Effector CD8-positive, alpha-beta T cell (primary cell): ENCODE measurements around the gene CASP8.
"Not testable (repeated sequence)": the region's sequence is repeated elsewhere in the genome, so short reads cannot be mapped to it uniquely, and the experiment has no call there.

ENCODE experiments used
- DNase-seq: peaks from one replicate; lab custom pipeline; 2025; lab: John Stamatoyannopoulos, UW
- total RNA-seq, 4 experiments: gene quantifications; one replicate each; lab custom pipeline; 2026; lab: John Stamatoyannopoulos, UW

Gene CASP8
- total RNA-seq, result 142 to 341 (median 286) reads per million in 4 experiments

DNA sequence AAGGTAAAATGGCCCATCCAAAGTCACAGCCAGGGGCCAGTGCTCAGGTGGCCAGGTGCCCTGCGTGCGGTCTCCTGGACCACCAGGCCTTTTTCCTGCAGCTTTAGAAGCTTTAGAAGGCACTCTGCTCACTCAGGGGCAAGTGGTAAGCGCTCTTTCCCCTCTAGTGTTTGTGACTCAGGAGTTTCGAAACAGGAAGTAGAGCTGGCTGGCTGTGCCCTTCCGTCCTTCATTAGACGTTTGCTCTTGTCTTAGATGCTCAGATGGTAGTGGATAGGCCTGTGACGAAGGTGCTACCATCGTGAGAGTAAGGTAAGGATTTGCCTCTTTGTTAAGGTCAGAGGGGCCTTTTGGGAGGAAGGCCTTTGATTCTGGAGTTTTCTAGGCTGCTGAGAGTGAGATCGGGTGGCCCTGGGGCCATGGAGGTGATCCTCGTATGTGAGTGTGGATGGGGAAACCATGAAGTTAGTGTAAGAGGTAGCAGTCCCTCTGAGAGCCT is at the start of gene CASP8:
CASP8 (plus strand) TSS at position 235 of the 499 bp plus-strand sequence. CDS start 5,951 bp downstream, outside the sequence.
- peak; percentile 23 for DNase-seq

DNA sequence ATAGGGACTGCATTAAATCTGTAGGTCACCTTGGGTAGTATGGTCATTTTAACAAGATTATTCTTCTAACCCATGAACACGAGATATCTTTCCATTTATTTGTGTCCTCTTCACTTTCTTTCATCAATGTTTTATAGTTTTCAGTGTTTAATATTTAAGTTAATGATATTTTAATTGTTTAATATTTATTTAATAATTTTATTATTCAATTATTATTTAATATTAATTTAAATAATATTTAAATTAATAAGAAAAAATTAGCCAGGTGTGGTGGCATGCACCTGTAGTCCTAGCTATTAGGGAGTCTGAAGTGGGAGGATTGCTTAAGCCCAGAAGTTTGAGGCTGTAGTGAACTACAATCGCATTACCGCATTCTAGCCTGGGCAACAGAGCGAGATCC is 44.4 kb upstream of the CASP8 start:
- no peak for DNase-seq

DNA sequence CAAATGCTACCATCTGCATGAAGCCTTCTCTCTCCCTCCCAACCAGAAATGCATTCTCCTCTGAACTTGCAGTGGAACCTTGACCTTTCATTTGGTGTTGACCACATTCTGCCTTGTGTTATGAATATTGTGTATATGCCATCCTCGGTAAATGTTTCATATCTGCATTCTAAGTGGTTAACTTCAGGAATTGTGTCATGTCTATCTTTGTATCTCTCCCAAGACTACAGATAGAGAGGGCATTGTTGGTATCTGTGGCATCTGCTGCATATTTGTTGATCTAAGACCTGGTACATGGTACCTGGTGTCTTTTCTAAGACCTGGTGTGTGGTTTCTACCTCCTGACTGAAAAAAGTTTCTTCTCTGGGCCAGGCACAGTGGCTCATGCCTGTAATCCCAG is 43.4 kb upstream of the CASP8 start:
- DNase-seq, result no peak

DNA sequence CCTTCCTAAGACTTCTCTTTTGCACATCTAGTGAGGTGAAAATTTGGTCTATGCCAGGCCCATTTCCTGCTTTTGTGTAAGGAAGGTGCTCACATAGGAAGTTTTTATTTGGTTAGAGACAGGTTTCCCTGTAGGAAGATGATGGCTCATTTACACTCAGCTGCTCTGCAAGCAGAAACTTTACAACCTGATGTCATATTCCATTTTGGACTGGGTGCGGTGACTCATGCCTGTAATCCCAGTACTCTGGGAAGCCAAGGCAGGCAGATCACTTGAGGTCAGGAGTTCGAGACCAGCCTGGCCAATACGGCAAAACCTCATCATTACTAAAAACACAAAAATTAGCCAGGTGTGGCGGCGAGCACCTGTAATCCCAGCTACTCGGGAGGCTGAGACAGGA is 41.6 kb upstream of the CASP8 start:
- DNase-seq, result no peak

DNA sequence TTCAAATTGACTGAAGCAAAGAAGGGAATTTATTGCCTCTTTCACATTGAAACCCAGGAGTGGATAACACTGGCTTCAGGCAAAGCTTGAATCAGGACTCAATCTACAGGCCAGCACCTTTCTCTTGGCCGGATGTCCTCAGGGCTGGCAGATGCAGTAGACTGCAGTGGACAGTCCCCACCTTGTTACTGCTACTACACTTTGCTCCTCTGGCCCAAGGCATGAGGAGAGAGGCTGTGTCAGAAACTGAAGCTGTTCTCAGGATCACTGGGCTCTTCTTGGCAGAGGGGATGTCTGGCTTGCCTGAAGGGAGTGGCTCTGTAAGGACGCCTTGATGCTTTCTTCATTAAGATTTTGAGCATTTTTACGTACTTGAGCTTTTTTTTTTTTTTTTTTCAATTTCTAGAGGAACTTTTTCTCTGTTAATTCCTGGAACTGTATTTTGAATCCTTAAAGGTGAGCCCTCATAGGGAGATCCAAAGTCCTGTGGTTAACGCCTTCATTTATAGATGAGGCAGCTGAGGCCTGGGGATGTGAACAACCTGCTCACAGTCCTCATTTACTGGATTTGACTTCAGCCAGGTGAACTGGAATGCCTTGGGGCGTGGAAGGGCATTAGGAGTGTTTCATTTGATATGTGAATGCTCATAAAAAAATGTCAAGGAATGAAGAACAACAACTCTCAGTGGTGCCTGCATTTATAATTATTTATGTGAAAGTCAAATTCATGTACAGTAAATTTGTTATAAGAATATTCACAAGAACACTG is 40.8 kb upstream of the CASP8 start:
- DNase-seq, result no peak

DNA sequence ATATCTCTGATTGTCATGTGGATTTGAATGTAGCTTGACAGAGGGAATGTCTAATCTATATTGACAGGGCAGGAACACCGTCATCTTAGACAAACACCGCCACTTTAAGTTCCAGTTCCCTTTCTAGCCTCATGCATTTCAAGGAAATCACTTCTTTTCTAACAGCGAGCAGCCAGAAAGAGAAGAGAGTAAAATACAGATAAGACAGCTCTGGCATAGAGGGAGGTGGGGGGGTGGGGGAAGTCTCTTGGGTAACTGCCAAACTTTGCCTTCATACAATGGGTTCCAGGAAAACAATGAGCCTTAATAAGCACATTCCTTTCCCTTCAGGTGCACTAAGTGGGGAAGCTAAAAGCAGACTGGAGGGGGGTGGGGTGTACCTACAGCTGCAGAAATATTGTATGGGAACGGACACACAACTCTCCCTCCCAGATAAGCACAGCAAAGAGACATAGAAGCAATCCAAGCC is 40.2 kb upstream of the CASP8 start:
- no peak for DNase-seq

DNA sequence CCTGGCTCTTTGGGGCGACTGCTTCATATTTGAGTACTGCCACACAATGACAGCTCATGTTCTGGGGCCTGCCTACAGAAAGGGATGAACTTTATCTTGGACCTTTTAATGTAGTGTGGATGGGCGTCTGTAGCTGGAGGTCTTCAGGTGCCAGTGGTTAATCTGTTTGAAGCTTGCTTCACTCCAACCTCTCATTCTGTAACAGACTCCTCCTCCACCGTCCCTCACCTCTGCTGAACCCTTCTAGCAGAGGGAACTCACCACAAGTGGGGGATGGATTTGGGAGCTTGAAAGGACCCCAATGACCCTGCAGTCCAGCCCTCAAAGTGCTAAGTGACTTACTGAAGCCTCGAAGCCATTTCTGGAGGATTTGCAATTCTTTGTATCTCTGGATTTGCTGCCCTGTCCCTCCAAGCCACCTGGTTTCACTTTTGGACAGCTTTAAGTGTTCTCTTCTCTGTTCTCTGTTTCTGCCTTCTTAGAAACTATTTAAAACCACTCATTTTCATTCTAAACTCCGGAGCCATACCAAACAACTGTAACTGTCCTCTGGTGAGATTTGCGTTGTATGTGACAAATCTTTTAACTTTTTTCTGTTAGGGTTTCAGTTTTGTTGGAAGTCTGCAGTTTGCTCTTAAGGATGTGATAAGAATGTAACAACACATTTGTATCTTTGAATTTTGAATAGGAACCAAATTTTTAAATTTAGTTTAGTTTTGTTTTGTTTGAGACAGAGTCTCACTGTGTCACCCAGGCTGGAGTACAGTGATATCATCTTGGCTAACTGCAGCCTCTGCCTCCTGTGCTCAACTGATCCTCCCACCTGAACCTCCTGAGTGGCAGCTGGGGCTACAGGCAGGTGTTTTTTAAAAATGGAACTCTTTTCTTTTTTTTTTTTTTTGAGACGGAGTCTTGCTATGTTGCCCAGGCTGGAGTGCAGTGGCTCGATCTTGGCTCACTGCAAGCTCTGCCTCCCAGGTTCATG is 37.0 kb upstream of the CASP8 start:
- DNase-seq, result no peak

DNA sequence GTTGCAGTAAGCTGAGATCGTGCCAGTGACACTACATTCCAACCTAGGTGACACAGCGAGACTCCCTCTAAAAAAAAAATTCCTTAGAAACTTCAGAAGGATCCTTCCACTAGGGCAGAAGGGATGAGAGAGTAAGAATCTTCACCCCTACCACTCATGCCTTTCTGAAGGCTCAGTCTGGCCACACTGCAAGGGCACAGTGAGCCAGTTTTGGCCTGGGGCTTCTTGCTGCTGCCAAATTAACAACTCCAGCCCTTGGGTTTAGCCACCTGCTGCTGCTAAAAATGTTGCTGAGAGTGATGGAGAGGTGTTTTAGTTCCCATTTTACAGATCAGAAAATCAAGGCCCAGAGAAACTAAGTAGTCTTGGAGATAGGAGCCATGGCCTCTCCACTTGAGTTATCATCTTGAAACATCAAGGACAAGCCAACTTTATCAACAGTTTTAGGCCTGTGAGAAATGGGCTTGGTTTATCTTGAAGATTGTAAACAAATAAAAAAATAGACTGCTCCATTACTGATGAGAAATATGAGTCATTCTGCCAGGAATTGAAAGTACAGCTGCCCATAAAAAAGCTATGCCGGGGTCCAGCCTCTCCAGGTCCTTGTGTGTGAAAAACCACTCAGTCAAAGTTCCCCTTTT is 31.9 kb upstream of the CASP8 start:
- no peak for DNase-seq

DNA sequence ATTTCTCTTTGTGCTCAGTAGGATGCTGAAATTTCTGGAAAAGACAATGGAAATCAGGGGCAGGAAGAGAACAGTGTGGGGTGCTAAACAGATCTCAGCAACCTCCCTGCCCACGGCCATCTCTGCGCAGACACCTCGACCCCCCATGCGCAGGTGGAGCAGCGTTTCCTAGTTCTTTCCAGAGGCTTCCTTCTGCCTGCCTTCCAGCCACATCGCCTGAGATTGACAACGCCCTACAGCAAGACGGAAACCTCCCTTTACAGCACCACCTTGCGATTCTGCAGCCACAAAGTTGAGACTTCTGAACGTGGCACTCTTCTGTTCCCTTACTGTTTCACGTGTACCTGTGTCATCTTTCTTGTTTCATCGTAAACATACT is 31.4 kb upstream of the CASP8 start:
- no peak for DNase-seq

DNA sequence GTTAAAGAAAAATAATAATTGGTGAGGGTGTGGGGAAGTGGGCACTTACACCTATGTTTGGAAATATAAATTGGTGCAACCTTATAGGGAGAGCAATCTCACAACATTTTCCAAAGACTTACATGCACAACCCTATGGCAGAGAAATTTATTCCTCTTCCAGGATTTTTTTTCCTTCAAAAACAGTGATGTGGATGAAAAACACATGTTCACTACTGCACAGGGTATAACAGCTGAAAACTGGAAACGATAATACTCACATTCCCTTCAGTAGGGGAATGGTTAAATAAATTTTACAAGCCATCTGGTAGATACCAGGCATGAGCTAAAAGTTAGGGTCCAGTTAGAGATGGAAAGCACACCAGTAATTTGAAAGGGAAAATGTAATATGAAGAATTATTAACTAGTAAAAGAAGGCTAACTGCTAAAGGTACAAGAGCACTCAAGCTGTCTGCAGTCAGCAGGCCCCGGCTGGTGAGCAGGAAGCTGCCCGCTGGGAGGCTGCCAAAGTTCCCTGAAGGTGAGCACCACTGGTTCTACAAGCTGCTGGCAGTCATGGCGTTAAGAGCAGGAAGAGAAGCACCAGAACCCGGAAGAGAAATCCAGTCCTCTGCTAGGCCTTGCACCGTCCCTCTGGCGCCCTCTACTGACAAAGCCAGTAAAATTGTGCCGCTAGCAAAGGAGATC is 28.4 kb upstream of the CASP8 start:
- DNase-seq, result peak; percentile 84

DNA sequence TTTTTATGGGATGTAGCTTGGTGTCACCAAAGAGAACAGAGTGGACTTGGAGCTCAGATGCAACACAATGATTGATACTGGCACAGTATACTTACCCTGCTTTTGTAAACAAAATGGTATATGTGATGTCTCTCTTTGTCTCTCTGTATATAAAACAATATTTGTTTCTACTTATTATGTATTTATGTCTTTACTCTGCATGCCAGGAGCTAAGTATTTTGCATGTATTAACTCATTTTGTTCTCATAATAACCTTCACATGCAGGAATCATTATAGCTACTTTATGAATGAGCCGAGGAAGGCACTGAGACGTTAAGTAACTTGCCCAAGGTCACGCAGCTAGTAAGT is 27.9 kb upstream of the CASP8 start:
- DNase-seq, result no peak

DNA sequence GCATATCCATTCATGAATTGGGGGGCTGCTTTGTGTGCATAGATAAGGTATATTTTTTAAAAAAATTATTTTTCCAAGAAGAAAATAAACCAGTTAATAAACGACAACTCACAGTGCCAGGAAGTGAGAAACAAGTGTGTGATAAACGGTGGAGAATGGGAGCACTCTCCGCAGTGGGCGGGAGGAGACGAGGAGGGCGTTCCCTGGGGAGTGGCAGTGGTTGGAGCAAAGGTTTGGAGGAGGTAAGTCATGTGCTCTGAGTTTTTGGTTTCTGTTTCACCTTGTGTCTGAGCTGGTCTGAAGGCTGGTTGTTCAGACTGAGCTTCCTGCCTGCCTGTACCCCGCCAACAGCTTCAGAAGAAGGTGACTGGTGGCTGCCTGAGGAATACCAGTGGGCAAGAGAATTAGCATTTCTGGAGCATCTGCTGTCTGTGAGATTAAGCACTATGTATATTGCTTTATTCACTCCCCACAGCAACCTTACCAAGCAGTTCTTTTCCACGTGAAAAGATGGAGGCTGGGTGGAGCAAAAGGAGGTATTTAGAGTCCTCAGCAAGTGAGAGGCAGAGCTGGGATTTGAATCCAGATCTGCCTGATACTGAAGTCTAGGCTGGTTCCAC is 27.0 kb upstream of the CASP8 start:
- DNase-seq, result peak; percentile 78

DNA sequence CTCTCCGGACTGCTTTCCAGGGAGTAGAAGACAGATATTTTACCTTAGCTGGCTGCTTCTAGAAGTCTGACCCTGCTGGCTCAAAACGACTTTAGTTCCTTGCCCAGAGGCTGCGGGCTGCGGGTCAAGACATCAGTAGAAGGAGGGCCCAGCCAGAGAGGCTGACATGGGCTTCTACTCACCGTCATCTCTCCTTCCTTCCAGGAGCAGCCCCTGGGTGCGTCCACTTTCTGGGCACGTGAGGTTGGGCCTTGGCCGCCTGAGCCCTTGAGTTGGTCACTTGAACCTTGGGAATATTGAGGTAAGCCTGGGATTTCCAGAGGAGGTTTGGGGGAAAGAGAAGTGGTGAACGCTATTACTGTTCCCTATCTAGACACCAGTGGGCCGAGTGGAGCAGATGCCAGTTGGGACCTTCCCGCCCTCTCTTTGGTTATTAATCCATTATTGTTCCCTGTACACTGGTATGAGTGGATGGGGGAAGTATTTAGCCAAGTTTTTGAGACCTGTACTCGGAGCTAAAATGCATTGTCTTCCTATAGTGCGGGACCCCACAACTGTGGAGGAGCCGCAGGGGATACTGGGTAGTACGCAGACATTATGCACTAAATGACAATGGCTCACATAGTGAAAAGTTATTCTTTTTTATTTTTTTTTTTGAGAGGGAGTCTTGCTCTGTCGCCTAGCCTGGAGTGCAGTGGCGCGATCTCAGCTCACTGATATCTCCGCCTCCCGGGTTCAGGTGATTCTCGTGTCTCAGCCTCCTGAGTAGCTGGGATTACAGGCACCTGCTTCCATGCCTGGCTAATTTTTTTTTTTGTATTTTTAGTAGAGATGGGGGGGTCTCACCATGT is 26.3 kb upstream of the CASP8 start:
- DNase-seq, result no peak

DNA sequence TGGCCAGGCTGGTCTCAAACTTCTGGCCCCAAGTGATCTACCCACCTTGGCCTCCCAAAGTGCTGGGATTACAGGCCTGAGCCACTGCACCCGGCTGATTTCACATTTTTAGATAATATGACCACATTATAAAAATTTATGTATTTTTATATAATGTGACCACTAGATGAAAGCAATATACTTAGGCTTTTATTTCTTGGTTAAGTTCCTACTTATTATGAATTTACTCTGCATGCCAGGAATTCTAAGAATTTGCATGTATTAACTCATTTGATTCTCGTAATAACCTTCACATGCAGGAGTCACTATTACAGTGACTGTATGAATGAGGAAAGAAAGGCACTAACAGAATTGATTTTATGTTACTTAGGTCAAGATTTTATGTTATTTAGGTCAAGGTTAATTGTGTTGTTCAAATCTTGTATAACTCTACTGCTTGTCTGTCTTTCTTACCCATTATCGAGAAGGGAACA is 25.6 kb upstream of the CASP8 start:
- DNase-seq, result no peak

DNA sequence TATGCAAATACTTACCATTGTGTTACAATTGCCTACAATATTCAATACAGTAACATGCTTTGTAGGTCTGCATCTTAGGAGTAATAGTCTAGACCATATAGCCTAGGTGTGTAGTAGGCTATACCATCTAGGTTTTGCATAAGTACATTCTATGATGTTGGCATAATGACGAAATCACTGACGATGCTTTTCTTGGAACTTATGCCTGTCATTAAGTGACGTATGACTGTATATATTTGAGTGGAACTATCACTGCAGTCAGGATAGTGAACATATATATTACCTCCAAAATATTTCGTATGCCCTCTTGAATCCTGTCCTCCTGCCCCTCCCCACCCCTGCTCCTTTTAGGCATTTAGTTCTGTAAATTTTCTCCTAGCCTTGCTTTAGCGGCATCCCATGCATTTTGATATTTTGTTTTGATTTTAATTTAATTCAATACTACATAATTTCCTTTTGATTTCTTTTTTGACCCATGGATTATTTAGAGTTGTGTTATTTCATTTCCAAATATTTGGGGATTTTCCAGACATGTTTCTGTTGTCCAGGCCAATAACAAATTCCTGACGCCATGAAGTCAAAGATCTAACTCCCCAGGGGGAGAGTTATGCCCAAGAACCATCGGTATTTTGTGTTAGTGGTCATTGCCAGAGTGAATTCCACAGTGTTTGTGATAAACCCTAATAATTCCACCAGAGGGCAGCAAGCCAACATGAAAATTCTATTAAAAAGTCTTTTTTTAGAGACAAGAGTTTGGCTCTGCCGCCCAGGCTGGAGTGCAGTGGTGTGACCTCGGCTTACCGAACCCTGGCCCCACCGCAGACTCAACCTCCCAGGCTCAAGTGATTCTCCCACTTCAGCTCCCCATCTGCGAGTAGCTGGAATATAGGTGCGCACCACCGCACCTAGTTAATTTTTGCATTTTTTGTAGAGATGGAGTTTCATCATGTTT is 24.2 kb upstream of the CASP8 start:
- peak; percentile 9 for DNase-seq

DNA sequence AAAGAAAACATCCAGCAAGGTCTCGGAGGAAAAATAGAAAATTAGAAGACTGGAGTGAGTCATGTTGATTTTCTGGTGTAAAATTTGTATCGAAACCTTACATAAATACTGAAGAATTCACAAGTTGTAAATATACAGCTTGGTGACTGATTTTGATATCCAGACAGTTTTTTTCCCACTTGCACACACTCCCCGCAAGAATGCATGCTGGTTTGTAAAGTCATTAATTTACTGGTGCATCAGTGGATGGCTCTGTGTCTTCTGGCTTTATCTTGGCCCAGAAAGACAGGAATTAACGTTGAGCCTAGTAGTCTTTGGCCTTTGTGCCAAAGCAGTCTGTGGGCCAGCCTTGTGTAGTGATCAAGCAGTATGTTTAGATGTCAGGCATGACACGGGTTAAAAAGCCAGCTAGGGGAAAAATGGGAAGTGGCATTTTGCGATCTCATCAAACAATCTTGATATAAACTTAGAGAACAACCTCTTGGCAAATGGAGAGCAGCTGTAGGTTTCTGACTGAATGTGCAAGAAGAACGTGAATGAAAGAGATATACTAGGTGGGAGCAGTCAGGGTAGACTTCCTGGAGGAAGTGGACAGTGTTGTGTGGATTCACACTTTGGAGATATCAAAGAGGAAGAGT is 22.7 kb upstream of the CASP8 start:
- no peak for DNase-seq

DNA sequence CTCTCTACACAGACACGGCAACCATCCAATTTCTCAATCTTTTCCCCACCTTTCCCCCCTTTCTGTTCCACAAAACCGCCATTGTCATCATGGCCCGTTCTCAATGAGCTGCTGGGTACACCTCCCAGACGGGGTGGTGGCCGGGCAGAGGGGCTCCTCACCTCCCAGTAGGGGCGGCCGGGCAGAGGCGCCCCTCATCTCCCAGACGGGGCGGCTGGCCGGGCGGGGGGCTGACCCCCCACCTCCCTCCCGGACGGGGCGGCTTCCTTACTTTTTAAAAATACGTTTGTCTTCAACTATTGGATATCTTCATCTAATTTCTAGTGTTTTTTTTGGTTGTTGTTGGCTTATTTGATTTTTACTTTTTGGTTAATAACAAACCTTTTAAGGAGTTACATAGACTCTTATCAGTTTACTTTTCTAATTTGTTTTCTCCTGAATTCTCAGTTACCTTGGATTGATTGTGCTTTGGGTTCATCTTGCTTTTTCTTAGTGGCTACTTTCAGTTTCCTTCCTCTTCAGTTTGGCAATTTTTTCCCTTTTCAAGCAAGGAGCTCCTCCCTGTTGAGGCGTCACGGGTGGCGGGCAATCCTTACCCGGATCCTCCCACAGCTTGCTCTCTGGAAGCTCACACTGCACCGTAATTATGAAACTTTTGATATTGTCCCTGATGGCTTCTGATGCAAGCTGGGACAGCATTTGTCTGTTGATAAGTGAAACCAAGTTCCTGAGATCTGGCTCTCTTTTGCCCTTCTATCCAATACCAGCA is 21.0 kb upstream of the CASP8 start:
- DNase-seq, result not testable (repeated sequence)
